CD8-positive, alpha-beta memory T cell (primary cell): ENCODE results near the gene FES. TPM values are rescaled to one million over a fixed set of nuclear protein-coding genes. Genes with fewer than 3 reads are reported as not detected.

Source experiments
- CTCF ChIA-PET: fragments of 350-600 bp; sonication (Branson Sonifier 250); formaldehyde crosslinking; loops from one replicate; lab custom pipeline; 2021; ENCODE audit warnings: antibody characterized with exemption; lab: Charles Lee
- POLR2A ChIA-PET: fragments of 350-600 bp; sonication (Branson Sonifier 250); formaldehyde crosslinking; loops from one replicate; lab custom pipeline; 2021; ENCODE audit warnings: antibody characterized with exemption; lab: Charles Lee
- DNase-seq, 5 donors: peaks; one replicate each; pipeline versions ENCODE4 v3.0.0 to v3.0.0-alpha.2; 2020 to 2022; ENCODE audit warnings: mixed read lengths in 1 of 5
- H3K27ac ChIP-seq: one replicate; pipeline ENCODE4 v1.7.0; 2013; ENCODE audit warnings: low read depth, mild to moderate bottlenecking, low read length, moderate library complexity
- H3K27me3 ChIP-seq: 2 replicates; pipeline ENCODE4 v1.7.0; 2013; ENCODE audit warnings: low read length, mild to moderate bottlenecking; ENCODE audit not compliant: insufficient read depth, poor library complexity, severe bottlenecking
- H3K36me3 ChIP-seq: 2 replicates; pipeline ENCODE4 v1.7.0; 2013; ENCODE audit warnings: mild to moderate bottlenecking, low read length, moderate library complexity; ENCODE audit not compliant: insufficient read depth
- H3K4me1 ChIP-seq: 2 replicates; pipeline ENCODE4 v1.7.0; 2013; ENCODE audit warnings: mild to moderate bottlenecking, low read length, moderate library complexity; ENCODE audit not compliant: insufficient read depth
- H3K4me3 ChIP-seq: 2 replicates; pipeline ENCODE4 v1.7.0; 2013; ENCODE audit warnings: mild to moderate bottlenecking, low read length
- H3K9me3 ChIP-seq: 2 replicates; pipeline ENCODE4 v1.7.0; 2013; ENCODE audit warnings: mild to moderate bottlenecking, low read length
- H3K27ac Mint-ChIP-seq, 8 donors: one replicate each; pipeline ENCODE4 v1.8.0; 2020 to 2021; ENCODE audit warnings: mixed read lengths in 8 of 8, mild to moderate bottlenecking in 6 of 8, inconsistent platforms in 3 of 8, moderate library complexity in 3 of 8
- H3K27me3 Mint-ChIP-seq, 2 donors: one replicate each; pipeline ENCODE4 v1.8.0; 2020 to 2021; ENCODE audit warnings: mixed read lengths in 2 of 2, mild to moderate bottlenecking in 1 of 2, moderate library complexity in 1 of 2
- H3K36me3 Mint-ChIP-seq, 3 donors: one replicate each; pipeline ENCODE4 v1.8.0; 2020 to 2021; ENCODE audit warnings: mixed read lengths in 3 of 3, inconsistent platforms in 1 of 3, mild to moderate bottlenecking in 1 of 3
- H3K4me1 Mint-ChIP-seq, 3 donors: one replicate each; pipeline ENCODE4 v1.8.0; 2020 to 2021; ENCODE audit warnings: mixed read lengths in 3 of 3, inconsistent platforms in 1 of 3, mild to moderate bottlenecking in 1 of 3
- H3K4me3 Mint-ChIP-seq, 7 donors: one replicate each; pipeline ENCODE4 v1.8.0; 2020 to 2021; ENCODE audit warnings: mixed read lengths in 7 of 7, mild to moderate bottlenecking in 6 of 7, moderate library complexity in 4 of 7, inconsistent platforms in 2 of 7
- H3K9me3 Mint-ChIP-seq, 5 donors: one replicate each; pipeline ENCODE4 v1.8.0; 2020 to 2022; ENCODE audit warnings: mixed read lengths in 5 of 5, mild to moderate bottlenecking in 3 of 5, moderate library complexity in 2 of 5, inconsistent platforms in 1 of 5
- polyA plus RNA-seq: library from polyadenylated mRNA; unstranded; fragments of 300-500 nt; fragmentation: Illumina TruSeq; gene quantifications from one replicate; pipeline ENCODE4 v1.2.3, GENCODE V29; 2021
- total RNA-seq, 2 experiments: library from RNA; stranded (reverse); gene quantifications; one replicate each; pipeline ENCODE4 v1.2.3, GENCODE V29; 2021

The FES gene
- total and polyA plus RNA-seq, 3 experiments from 2014 or later = 0.28 to 2.6 (median 2.5) TPM

DNA sequence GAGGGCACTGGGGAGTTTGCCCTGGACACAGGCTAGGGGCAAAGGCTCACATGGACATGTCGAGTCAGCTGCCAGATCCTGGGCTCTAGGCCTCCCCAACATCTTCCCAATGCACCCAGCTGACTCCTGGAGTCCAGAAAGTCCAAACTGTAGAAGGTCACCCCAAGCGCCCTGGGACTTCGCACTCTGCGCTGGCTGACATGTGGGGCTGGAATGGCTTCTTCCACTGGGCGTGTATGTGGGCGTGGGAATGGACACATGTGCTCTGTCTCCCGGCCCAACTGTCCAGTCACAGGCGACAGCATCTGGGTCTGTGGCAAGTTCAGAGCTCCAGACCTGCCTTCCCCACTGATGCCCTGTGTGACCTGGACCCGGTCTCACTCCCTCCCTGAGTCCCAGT, 29.2 kb upstream of the FES start:
- H3K4me3 Mint-ChIP-seq = peak overlapping the region in 3 of 7 donors; percentile 16 to 44 (median 40)
- CTCF ChIA-PET = interaction anchor here (1.3 kb wide), 1 partner anchor 78 kb away, joined by 3 read pairs; no protein-coding TSS in a partner anchor
- H3K27ac Mint-ChIP-seq = peak overlapping the region in 7 of 8 donors; percentile 90 to 99 (median 96)
- Histone ChIP-seq H3K27me3 (no peaks in the 10 kb centered on the region), H3K4me3 (no peak overlapping the region), H3K9me3 (no peaks in the 10 kb centered on the region), H3K27ac (no peak overlapping the region), H3K4me1 (peaks cover 41% of the 10 kb centered on the region), H3K36me3 (no peaks in the 10 kb centered on the region)
- no peaks in the 10 kb centered on the region for H3K9me3 Mint-ChIP-seq
- POLR2A ChIA-PET = no interaction called here
- no peaks in the 10 kb centered on the region for H3K36me3 Mint-ChIP-seq
- H3K27me3 Mint-ChIP-seq = peaks cover 4 to 5% of the 10 kb centered on the region in 2 donors
- DNase-seq = no peak
- H3K4me1 Mint-ChIP-seq = peaks cover 61 to 76% (median 62%) of the 10 kb centered on the region in 3 donors

DNA sequence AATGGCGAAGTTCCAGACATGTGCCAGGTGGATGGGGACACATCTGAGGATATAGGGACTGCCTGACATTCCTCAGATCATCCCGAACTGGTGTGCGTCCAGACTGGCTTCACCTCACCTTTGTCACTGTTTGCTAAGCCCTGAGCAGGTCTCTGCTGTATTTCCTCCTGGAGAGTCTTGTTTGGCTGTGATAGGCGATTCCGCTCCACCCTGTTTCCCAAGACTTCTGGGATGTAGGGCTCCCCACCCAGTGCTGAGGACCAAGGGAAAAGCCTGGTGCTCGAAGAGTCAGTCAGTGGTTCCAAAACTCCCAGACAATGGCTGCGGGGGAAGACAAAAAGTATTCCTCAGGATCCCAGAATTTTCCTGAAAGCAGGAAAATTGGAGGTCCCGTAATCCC, 27.0 kb upstream of the FES start:
- no peak overlapping the region for H3K4me3 ChIP-seq
- Mint-ChIP-seq H3K9me3 (no peaks in the 10 kb centered on the region), H3K4me3 (peak overlapping the region in 1 of 7 donors; percentile 19), H3K36me3 (no peaks in the 10 kb centered on the region), H3K27me3 (peaks cover 0 to 5% of the 10 kb centered on the region in 2 donors), H3K4me1 (peaks cover 44 to 59% (median 45%) of the 10 kb centered on the region in 3 donors), H3K27ac (peak overlapping the region in 7 of 8 donors; percentile 81 to 99 (median 96))
- no peaks in the 10 kb centered on the region for H3K9me3 ChIP-seq
- no peaks in the 10 kb centered on the region for H3K27me3 ChIP-seq
- CTCF ChIA-PET = no interaction called here
- no peak overlapping the region for H3K27ac ChIP-seq
- no peak for DNase-seq
- H3K4me1 ChIP-seq = peaks cover 30% of the 10 kb centered on the region
- H3K36me3 ChIP-seq = no peaks in the 10 kb centered on the region
- POLR2A ChIA-PET = no interaction called here

DNA sequence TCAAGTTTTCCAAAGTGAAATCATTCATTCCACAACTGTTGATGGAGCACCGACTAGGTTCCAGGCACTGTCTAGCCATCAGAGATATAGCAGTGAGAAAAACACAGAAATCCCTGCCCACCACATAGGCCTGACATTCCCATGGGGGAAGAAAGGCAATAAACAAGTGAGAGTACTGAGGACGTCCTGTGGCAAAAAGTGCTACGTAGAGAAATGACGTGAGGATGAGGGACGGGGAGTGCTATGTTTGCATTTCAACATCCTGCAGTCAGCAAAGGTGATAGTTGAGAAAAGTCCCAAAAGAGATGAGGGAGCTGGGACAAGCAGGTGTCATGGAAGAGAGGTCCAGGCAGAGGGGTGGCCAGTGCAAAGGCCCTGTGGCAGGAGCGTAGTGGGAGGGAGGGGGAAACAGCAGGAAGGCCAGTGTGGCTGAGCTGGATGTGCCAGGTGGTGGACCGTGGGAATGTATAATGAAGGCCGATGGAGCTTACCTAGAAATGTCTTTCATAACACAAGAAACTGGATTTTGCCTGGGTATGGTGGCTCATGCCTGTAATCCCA, 26.3 kb upstream of the FES start:
- CTCF ChIA-PET = no interaction called here
- Histone ChIP-seq H3K4me3 (no peak overlapping the region), H3K36me3 (no peaks in the 10 kb centered on the region), H3K27ac (no peak overlapping the region), H3K27me3 (no peaks in the 10 kb centered on the region), H3K9me3 (no peaks in the 10 kb centered on the region), H3K4me1 (peaks cover 24% of the 10 kb centered on the region)
- Mint-ChIP-seq H3K9me3 (no peaks in the 10 kb centered on the region), H3K36me3 (no peaks in the 10 kb centered on the region), H3K4me1 (peaks cover 37 to 52% (median 38%) of the 10 kb centered on the region in 3 donors), H3K27me3 (peaks cover 0 to 4% of the 10 kb centered on the region in 2 donors), H3K27ac (peak overlapping the region; percentile 36 to 99 (median 96)), H3K4me3 (peak overlapping the region in 4 of 7 donors; percentile 0 to 57 (median 10))
- POLR2A ChIA-PET = no interaction called here
- DNase-seq = no peak

DNA sequence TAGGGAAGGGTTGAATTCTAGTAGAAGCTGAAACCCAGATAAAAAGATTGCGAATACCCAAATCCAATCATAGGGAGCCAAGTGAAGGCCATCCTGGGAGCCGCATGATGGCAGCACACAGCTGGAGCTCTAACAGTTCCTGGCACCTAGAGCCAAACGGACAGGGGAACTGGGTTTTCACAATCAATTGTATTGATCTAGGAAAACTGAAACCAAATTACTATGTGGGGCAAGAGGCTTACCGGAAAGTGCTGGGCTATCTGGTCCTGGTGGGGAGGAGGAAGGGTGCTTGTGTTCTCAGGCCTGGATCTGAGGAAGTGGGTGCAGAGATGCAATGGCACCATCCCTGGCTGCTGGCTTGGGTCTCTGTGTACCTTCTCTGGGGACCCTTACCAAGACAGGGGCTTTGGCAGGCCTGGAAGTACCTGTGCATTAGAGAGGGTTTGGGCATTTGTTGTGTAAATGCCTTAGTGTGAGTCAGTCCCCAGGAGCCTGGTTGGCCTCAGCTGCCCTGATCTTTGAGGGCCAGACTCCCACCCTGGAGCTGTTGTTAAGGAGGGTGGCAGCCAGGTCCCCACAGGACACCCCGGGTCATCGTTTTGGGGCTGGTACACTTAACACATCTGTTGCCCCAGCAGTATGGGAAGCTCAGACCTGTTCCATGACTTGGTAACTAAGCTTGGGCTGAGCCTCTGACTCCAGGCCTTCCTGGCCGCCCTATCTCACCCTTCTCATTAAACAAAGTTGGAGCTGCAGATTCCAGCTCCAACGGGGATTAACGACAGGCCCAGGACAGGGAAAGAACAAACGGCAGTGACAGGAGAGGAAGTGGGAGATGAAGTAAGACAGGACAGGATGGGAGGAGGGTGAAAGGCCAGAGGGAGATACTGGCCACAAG, 24.8 kb upstream of the FES start:
- Mint-ChIP-seq H3K4me3 (peak overlapping the region in 1 of 7 donors; percentile 46), H3K27ac (peak overlapping the region in 5 of 8 donors; percentile 24 to 94 (median 48)), H3K9me3 (no peaks in the 10 kb centered on the region), H3K27me3 (peaks cover 0 to 6% of the 10 kb centered on the region in 2 donors), H3K4me1 (peaks cover 30 to 41% (median 31%) of the 10 kb centered on the region in 3 donors), H3K36me3 (no peaks in the 10 kb centered on the region)
- Histone ChIP-seq H3K27ac (no peak overlapping the region), H3K36me3 (no peaks in the 10 kb centered on the region), H3K4me3 (no peak overlapping the region), H3K4me1 (peaks cover 22% of the 10 kb centered on the region), H3K27me3 (no peaks in the 10 kb centered on the region), H3K9me3 (no peaks in the 10 kb centered on the region)
- DNase-seq = no peak
- ChIA-PET CTCF (interaction anchor here (1.0 to 1.2 kb wide), 3 partner anchors 8 to 212 kb away, joined by 3 read pairs; no protein-coding TSS in a partner anchor), POLR2A (no interaction called here)

DNA sequence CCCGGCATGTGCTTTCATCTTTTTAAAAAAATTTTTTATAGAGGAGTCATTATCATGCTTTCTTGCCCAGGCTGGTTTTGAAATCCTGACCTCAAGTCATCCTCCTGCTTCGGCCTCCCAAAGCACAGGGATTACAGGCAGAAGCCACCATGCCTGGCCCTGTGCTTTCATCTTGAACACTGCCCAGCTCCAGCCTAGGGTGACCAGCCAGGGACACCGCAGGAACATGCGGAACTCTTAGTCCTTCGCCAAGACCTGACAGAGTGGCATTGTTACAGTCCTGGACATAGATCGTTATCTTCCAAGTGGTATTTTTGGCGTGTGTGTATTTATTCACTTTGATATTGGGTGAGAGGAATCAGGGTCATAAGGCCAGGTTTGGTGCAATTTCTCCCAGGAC, 23.9 kb upstream of the FES start:
- peaks cover 22% of the 10 kb centered on the region for H3K4me1 ChIP-seq
- no peaks in the 10 kb centered on the region for H3K9me3 ChIP-seq
- H3K27ac Mint-ChIP-seq = peak overlapping the region in 2 of 8 donors; percentile 5 to 31
- no peaks in the 10 kb centered on the region for H3K36me3 Mint-ChIP-seq
- peaks cover 0 to 6% of the 10 kb centered on the region in 2 donors for H3K27me3 Mint-ChIP-seq
- H3K27me3 ChIP-seq = no peaks in the 10 kb centered on the region
- no peak overlapping the region for H3K27ac ChIP-seq
- ChIA-PET CTCF (interaction anchor here (1.1 to 1.2 kb wide), 2 partner anchors 9 to 213 kb away, joined by 3 read pairs; no protein-coding TSS in a partner anchor), POLR2A (no interaction called here)
- peaks cover 23 to 35% (median 27%) of the 10 kb centered on the region in 3 donors for H3K4me1 Mint-ChIP-seq
- no peaks in the 10 kb centered on the region for H3K9me3 Mint-ChIP-seq
- no peaks in the 10 kb centered on the region for H3K36me3 ChIP-seq
- no peak overlapping the region for H3K4me3 Mint-ChIP-seq
- no peak overlapping the region for H3K4me3 ChIP-seq
- DNase-seq = no peak

DNA sequence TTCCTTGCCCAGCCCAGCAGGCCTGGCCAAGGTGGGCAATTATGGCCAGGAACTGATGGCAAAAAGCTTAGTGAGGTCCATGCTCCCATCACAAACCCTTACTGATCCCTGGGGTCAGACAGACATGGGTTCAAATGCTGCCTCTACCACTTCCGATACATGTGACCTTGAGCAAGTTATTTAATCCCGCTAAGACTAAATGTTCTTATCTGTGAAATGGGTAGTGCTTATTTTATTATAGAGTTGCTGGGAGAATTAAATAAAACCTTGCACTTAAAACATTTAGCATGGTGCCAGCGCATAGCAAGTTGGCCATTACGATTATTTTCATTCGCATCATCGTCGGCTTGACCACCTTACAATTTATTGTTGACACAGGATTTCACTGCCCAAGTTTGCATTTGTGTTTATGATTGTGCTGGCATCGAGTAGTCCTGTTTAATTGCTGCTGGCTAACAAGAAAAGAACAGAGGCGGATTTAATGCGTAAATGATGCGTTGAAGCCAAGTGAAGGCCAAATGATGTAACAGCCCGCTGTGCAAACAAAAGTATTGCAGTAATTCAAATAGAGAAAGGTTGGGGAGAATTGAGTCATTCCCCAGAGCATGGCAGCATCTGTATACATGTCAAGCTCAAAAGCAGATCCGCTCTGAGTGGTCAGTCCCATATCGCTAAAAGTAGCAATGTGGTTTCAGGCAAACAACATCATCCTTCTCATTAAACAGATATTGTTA, 23.2 kb upstream of the FES start:
- Histone ChIP-seq H3K4me1 (peaks cover 18% of the 10 kb centered on the region), H3K4me3 (no peak overlapping the region), H3K36me3 (no peaks in the 10 kb centered on the region), H3K27ac (no peak overlapping the region), H3K27me3 (no peaks in the 10 kb centered on the region), H3K9me3 (no peaks in the 10 kb centered on the region)
- ChIA-PET CTCF (no interaction called here), POLR2A (no interaction called here)
- no peak for DNase-seq
- Mint-ChIP-seq H3K4me1 (peaks cover 21 to 28% (median 22%) of the 10 kb centered on the region in 3 donors), H3K27me3 (peaks cover 4 to 6% of the 10 kb centered on the region in 2 donors), H3K4me3 (no peak overlapping the region), H3K9me3 (no peaks in the 10 kb centered on the region), H3K36me3 (no peaks in the 10 kb centered on the region), H3K27ac (peak overlapping the region in 2 of 8 donors; percentile 31 to 47)

DNA sequence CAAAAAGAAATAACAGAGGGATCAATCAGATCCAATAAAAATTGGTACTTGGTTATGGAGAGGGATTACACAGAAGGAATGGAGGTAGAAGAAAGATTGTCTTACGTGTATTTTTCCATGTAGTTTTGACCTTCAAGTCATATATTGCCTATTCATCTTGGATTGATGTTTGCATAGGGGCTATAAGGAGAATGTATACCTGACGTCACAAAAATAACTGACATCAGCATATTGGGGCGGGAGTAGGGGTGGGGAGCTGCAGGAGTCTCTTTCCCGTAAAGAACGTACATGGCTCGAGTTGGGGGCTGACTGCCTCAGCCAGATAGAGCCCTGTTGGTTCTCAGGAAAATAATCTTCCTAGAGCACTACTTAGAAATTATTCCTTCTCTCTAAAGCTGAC, 21.8 kb upstream of the FES start:
- POLR2A ChIA-PET = no interaction called here
- CTCF ChIA-PET = no interaction called here
- no peak overlapping the region for H3K4me3 Mint-ChIP-seq
- H3K27me3 Mint-ChIP-seq = peaks cover 4 to 6% of the 10 kb centered on the region in 2 donors
- Histone ChIP-seq H3K27me3 (no peaks in the 10 kb centered on the region), H3K4me1 (peaks cover 6% of the 10 kb centered on the region), H3K4me3 (no peak overlapping the region), H3K9me3 (no peaks in the 10 kb centered on the region), H3K36me3 (no peaks in the 10 kb centered on the region), H3K27ac (no peak overlapping the region)
- no peaks in the 10 kb centered on the region for H3K36me3 Mint-ChIP-seq
- no peak overlapping the region for H3K27ac Mint-ChIP-seq
- peaks cover 7 to 15% (median 12%) of the 10 kb centered on the region in 3 donors for H3K4me1 Mint-ChIP-seq
- no peaks in the 10 kb centered on the region for H3K9me3 Mint-ChIP-seq
- DNase-seq = no peak
